Colon (tissue), 2 donors: ENCODE measurements around the gene KIAA1755.

Experiments used
- FAIRE-seq: peaks from 2 replicates; lab custom pipeline; 2012; peaks lifted over from hg19 to GRCh38; lab: Jason Lieb, UNC
- donor health status: control.
- donor health status: control.

The KIAA1755 gene

DNA sequence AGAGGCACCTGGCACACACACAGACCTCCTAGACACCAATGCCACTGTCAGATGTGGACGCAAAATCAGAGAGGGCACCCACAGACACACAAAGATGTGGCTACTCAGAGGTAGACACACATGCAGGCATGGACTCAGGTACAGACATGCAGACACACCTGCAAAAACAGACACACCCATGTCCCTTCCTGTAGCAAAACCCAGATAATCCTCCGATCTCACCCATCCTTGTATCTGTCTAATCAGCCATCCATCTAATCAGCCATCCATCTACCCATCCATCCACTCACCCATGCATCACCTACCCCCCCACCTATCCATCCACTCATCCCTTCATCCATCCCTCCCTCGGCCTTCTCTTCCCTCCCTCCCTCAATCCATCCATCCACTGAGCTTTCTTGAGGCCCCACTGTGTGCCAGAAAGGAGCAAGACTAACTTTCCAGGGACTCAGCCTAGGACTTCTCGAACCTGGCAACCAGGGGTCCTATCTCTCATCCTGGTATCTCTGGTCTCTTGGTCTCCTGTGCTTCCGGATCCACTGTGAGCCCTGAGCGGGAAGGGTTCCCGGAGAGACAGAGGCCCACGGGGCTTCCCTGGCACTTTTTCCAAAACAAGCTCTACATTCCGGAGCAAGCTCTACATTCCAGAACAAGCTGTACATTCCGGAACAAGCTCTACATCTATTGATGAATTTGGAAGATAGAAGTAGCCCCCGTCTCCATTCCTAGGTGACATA is 94.4 kb downstream of the KIAA1755 start:
- FAIRE-seq, result no peak

GRCh38 chr20:38165089-38165965 is 95.2 kb downstream of the KIAA1755 start, which contains the start of gene TGM2:
TGM2 (minus strand) TSS chr20:38165270; CDS start chr20:38165198, 72 bp downstream.
- no peak for FAIRE-seq

DNA sequence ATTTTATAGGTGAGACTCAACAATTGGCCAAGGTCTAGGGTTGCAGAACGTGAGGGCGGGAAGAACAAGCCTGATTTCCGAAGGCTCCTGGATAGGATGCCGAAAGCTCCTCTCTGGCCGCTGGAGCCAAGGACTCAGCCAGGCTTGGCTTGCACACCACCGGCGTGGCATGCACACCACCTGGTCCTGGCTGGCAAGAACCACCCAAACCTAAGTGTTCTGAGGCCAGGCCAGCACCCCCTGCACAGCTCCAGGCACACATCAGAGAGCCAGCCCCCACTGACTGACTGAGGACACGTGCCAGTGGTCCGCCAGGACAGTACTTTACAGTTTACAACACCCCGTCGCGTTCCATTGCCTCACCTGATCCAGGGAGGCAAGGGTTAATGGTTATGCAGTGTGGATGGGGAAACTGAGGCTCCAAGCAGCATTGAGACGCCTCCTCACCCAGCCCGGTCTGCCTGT is 95.9 kb downstream of the KIAA1755 start:
- FAIRE-seq, result no peak

DNA sequence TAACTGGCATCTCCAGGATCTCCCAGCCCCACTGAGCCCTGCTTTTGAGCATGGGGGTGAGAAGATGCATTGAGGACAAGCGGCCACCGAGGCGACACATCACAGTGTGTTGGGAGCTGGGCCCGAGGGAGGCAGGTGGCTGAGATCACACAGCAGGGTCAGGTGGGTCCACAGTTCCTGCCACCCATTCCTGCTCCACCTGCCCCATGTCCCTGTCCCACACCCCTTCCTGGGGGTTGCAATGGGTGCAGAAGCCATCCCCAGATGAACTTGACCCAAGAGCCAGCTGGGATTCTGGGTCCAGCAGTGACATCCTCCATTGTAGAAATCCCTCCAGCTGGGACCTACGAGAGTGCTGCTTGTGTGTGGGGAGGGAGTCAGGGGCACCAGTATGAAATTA is 96.5 kb downstream of the KIAA1755 start:
- no peak for FAIRE-seq

- FAIRE-seq, result no peak
Measured at GRCh38 chr20:38162878-38163875, 97.4 kb downstream of the KIAA1755 start.

GRCh38 chr20:38162149-38162548 is 98.4 kb downstream of the KIAA1755 start:
- no peak for FAIRE-seq

GRCh38 chr20:38161412-38161774 is 99.1 kb downstream of the KIAA1755 start:
- no peak for FAIRE-seq
